DMS114 treated with DMSO at 0.1 percent for 48 hours (cell line): Measurements from ENCODE around the gene KIF14.
"Not testable (repeated sequence)": the region's sequence is repeated elsewhere in the genome, so short reads cannot be mapped to it uniquely, and the experiment has no call there.

Experiments used
- DNase-seq: peaks from one replicate; lab custom pipeline; 2025; ENCODE audit not compliant: unreplicated experiment; lab: John Stamatoyannopoulos, UW

The KIF14 gene

DNA sequence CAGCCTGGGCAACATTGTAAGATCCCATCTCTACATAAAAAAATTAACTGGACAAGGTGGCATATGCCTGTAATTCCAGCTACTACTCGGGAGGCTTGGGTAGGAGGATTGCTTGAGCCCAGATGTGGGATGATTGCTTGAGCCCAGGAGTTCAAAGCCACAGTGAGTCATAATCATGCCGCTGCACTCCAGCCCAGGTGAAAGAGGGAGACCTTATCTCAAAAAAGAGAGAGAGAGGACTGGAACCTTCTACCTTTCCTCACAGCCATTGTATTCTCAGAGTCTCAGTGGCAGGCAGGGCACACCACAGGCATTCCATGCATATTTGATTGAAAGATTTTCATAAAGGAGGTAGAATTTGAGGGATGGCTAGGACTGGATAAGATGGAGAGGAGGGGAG is 78.4 kb downstream of the KIF14 start:
- no peak for DNase-seq

DNA sequence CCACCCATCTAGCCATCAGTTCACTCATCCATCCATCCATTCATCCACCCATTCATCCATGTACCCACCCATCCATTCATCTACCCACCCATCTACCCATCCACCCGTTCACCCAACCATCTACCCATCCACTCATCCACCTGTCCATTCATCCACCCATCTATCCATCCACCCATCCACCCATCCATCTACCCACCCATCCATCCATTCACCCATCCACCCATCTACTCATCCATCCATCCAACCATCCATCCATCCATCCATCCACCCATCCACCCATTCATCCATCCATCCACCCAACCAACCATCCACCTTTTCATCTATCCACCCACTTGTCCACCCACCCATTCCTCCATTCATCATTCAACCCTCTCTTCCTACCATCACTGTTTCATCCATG is 80.3 kb downstream of the KIF14 start:
- DNase-seq, result no peak

DNA sequence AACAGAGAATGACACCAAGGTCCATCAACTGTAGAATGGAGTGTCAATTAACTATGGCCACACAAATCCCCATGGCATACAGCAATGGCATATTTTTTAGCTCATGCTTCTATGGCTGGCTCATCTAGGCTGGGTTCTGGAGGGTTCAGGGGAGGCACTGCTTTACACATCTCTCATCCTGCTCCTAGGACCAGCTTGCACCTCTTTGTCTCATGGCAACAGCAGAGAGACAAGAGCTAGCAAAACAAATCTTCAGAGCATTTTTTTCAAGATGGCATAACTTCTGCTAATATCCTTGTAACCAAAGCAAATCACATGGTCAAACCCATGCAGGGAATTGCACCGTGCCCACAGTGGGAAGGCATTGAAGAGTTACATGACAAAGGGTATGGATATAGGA is 82.4 kb downstream of the KIF14 start:
- DNase-seq, result no peak

DNA sequence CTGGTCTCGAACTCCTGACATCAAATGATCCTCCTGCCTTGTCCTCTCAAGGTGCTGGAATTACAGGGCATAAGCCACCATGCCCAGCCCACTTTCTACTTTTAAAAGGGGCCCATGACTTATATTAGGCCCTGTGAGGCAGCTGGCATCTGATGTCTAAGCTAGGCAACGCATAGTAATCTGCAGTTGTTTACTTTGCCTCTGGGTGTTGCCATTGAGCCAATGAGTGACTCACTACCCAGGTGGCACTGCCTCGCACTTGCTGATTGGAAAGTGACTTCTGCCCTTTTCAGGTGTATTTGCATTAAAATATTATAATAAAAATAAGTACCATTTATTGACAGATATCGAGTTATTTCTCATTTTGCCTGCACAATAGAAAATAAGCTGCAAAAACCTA is 84.9 kb downstream of the KIF14 start:
- no peak for DNase-seq

DNA sequence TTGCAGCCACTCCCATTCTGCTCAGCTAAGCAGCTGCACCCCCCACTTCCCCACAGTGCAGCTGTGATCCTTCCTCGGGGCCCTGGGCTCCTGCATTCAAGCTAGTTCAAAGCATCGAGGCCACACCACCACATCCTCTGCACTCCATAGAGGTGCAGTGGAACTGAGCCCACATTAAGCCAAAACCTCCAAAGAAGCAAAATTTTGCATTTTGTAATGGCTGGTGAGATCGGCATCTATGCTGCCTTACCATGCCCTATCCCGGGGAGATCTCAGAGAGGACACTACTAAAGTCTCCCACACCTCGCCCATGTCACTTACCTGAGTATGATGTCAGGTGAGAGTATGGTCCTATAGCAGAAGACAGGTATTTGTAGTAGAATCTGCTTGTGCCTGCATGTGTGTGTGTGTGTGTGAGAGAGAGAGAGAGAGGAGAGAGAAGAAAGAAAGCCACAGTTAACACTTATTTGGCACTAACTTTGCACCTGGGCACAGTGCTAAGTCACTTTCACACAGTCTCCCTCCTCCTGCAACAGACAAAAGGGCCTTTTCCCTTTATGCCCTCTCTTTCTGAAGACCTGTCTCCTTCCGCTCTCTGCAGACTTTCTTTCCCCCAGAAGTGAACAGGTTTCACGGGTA is 89.8 kb downstream of the KIF14 start:
- no peak for DNase-seq

DNA sequence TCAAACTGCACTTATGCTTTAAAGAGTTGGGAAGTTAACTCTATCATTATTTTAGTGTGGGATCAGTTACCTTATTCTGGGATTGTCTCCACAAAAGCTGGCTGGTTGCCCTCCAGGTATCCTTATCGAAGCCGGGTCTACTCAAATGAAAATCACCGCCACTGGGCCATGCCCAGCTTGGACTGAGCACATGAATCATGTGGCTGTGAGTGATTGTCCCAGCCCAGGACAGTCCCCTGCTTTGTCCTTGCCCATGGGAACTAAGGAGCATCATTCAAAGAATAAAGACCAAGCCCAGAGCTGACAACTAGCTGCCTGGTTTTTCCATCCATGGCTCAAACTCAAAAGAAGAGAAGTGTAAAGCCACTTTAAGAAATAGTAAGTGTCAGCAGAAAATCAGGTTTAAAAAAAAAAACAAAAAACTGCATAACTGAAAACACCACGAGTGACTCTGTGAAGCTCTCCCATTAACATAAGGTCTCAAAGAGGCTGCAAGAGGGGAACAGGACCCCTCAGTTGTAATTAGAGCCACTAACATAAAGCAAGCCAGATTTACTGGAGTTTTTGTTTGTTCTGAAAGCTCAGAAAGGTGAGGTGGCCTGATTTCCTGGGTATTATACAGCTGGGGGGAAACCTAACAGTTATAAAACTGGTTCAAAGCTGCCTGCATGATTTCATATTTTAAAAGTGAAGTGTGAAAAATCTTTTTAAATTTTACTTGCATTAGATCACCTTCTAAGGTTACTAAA is 91.5 kb downstream of the KIF14 start:
- DNase-seq, result no peak

DNA sequence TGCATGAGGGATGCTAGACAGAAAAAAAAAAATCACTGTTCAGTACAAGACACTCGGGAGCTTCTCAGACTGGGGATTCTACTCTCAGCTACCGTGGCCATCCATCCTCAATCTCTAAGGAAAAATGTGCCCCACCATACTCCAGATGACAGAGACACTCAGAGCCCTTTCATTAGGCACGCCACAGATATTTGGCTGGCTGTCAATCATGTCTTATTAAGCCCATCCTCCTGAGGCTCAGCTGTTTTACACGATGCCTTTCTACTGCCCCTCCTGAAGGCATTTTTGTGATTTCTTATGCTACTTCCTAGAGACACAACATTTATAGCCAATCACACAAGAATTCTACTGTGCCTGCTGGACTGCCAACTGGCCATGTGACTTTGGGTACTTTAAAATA is 92.9 kb downstream of the KIF14 start:
- no peak for DNase-seq

DNA sequence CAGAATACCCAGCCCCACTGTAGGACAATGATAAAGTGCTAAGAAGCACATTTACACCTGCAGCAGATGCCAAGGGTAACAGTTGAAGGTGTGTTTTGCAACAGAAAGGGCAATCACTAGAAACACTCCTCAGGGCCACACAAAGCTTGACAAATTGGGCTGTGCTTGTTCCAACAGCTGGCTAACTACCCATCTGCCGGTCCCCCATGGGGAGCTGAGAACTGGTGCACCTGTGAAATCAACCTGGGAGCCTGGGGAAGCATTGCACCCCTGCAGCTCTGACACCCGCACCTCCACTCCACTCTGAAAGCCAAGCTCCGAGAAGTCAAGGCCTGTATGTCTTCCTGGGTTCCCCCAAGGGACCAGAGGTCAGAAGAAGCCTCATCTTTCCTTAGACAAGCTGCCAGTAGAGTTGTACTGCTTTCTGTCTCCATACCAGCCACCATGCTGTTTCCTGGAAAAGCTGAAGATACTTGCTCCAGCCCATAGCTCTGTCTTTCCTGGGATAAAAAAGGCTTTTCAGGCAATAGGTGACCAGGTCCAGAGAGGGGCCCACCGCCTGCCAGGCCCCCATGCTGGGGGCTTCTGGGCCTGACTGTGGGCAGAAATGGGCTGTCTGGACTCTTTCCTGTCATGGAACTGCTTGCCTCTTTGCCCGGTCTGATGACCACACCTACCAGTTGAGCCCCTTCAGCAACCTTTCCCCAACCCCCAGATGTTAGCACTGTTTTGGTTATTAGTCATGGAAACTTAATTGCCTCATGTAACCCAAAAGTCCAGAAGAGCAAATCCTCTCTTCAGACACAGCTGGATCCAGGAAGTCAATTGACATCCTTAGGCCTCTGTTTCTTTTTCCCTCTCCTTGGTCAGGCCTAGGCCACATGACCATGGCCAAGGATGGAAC is 93.6 kb downstream of the KIF14 start:
- DNase-seq, result no peak

DNA sequence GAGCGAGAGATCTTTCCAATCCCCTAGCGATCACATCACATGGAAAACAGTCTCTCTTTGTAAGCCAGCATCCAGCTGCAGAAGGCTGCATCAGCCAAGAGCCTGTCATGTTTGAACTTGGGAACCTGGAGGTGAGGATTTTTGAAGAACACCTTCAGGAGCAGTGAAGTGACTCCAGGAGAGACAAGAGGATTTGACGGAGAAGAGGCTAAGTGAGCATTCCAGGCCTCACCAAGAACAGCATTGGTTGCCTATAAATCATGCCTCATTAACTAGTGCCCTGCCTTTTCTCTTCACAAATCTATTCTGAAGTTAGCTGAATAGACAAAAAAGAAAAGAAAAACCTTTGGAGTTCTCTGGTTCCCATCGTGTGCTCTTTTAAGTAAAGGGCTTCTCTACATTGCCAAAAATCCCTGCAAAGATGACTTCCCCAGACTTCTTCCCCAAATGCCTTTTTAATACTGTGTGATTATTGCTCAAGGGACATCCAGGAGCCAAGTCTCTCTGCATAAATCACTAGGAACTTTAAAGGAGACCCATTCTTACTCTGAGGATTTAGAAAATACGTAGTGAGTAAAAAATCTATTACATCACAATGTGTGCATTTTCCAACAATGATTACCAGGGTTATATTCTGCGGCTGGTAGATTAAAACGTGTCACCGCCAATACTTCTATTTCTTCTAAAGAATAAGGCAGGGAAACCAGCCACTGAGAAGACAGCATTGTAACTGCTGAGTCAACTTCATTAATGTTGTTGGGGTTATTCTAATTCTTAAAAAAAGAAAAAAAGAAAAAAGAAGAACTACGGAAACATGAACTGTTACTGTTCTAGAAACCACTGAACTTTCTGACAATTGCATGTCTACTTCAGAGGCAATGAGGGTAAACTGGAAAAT is 95.2 kb downstream of the KIF14 start:
- DNase-seq, result no peak

DNA sequence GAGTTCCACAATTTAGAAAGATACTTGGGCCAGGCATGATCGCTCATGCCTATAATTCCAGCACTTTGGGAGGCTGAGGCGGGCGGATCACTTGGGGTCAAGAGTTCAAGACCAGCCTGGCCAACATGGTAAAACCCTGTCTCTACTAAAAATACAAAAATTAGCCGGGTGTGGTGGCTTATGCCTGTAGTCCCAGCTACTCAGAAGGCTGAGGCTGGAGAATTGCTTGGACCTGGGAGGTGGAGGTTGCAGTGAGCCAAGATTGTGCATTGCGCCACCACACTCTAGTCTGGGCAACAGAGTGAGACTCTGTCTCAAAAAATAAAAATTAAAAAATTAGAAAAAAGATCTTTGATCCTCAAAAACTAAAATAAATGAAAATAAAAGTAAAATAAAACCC is 96.0 kb downstream of the KIF14 start:
- not testable (repeated sequence) for DNase-seq

DNA sequence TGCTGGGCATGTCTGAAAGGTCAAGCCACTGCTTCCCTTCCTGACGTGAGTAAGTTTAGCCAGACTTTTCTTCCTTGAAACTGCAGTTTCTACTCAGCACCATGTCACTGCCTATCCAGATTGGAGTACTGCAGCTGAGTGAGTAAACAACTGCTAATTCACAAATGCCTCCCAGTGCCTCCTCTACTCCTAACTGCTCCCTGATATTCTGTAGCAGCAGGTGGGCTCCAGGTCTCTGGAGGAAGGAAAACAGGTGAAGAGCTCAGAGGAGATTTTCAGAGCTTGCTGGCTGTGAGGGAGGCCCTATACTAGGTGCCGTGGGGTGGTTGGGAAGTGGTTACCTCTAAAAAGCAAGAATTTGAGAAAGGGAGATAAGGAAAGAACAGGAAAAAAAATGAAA is 96.5 kb downstream of the KIF14 start:
- DNase-seq, result no peak

DNA sequence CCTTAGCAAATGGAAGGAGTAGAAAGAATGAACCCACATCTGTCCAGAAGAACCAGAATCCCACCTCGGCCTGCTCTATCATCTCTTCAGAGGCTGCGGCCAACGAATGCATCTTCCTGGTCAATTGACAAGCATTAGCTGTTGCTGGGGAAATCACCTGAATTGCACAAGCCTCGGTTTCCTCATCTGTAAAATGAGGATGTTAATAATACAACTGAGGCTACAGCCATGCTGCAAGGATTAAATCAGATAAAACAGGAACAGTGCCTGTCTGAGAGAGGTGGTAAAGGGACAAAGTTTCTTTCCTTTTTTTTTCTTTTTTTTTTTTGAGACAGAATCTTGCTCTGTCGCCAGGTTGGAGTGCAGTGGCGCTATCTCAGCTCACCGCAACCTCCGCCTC is 99.8 kb downstream of the KIF14 start:
- no peak for DNase-seq

DNA sequence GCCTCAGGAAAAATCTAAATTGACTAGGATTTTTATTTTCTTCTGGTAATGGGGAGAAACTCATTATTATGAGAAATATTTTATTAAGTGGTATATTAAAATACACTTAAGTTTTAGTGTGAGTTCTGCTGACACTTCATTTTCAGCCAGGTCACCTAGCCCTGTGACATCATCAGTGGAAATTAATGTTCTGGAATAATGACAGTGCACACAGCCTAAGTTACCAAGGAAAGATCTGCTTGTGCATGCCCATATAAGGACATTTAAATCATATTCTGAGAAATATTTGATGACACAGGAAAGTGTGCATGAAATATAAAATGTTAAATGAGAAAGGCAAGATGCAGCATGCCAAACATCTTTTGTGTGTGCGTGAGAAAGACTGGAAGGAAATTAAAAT is 102.0 kb downstream of the KIF14 start:
- no peak for DNase-seq

DNA sequence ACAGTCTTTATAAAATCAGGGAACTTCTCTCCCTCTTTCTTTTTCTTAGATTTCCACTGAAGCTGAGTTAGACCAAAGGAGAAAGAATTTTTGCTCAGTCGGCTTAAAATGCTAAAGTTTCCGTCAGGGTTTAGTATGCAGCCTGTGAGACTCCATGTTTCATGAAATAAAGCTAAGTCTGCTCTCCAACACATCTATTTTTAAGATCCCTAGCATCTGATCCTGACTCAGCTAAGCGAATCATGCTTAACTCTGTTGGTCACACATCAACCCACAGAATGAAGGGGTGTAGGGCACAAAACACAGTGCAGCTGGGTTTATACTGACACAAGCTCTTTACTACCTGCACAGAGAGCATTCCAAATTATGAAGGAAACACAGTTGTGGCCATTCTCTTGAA is 108.4 kb downstream of the KIF14 start:
- no peak for DNase-seq

DNA sequence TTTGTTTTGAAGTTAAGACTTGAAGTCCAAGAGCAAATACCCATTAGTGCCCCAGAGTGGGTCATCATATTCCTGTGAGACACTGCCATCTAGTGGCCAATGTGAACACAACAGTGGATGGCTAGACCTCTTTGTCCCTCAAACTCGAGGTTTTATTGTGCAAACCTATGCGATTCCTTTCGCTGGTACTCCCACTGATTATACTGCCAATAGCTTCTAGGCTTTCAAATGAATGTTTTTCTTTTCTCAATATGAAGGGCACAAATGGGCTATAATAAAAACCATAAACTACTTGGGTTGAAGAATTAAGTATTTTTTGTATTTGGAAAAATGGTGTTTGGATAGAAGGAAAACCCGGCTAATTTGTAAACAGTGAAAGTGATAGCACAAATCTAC is 110.3 kb downstream of the KIF14 start:
- peak; percentile 68 for DNase-seq

DNA sequence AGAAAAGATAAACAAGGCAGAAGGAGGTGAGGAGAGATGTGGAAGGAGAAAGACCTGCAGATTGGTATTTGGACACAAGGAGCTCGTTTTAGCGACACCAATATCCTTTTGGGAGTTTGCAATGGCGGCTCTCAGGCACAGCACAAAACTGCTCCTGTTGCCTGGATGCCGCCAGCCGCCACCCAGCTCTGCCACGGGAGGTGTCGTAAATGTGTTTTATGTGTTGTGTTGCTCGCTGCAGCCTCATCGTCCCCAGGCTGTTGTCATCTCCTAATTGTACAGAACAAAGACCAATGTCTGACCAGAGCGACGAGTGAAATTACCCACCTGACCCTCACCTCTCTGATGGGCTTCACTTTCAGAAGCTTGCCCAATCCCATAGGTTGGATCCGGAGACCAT is 114.1 kb downstream of the KIF14 start:
- no peak for DNase-seq

DNA sequence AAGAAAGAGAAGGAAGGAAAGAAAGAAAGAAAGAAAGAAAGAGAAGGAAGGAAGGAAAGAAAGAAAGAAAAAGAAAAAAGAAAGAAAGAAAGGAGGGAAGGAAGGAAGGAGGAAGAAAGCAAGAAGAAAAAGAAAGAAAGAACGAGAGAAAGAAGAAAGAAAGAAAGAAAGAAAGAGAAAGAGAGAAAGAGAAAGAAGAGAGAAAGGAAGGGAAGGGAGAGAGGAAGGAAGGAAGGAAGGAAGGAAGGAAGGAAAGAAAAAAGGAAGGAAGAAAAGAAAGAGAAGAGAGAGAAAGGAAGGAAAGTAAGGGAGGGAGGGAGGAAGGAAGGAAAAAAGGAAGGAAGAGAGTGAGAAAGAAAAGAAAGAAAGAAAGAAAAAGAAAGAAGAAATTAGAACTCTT is 115.3 kb downstream of the KIF14 start:
- DNase-seq, result no peak
